ENCODE data around the gene C1QTNF1.

C1QTNF1 gene

GRCh38 chr17:79082311-79083190 lies 58.6 kb downstream of the C1QTNF1 start:
- DNase-seq: peak; percentile 60

GRCh38 chr17:79083191-79083971 lies 59.4 kb downstream of the C1QTNF1 start:
- no peak for DNase-seq

- no peak for DNase-seq
Observed at GRCh38 chr17:79084291-79085153, 60.6 kb downstream of the C1QTNF1 start.

- no peak for DNase-seq
Observed at GRCh38 chr17:79085154-79085920, 61.4 kb downstream of the C1QTNF1 start.

- DNase-seq: no peak
Observed at GRCh38 chr17:79085921-79086551, 62.1 kb downstream of the C1QTNF1 start.

GRCh38 chr17:79086609-79087427 lies 62.8 kb downstream of the C1QTNF1 start:
- no peak for DNase-seq

GRCh38 chr17:79087428-79088143 lies 63.6 kb downstream of the C1QTNF1 start:
- peak; percentile 79 for DNase-seq

- no peak for DNase-seq
Observed at GRCh38 chr17:79088247-79088996, 64.5 kb downstream of the C1QTNF1 start.

- no peak for DNase-seq
Observed at GRCh38 chr17:79088997-79089328, 65.0 kb downstream of the C1QTNF1 start.

GRCh38 chr17:79089720-79090442 lies 65.9 kb downstream of the C1QTNF1 start:
- no peak for DNase-seq

- peak; percentile 15 for DNase-seq
Observed at GRCh38 chr17:79090443-79091225, 66.7 kb downstream of the C1QTNF1 start.

GRCh38 chr17:79091226-79091670 lies 67.3 kb downstream of the C1QTNF1 start:
- no peak for DNase-seq

- DNase-seq: no peak
Observed at GRCh38 chr17:79092567-79092966, 68.6 kb downstream of the C1QTNF1 start.

GRCh38 chr17:79093270-79093669 lies 69.3 kb downstream of the C1QTNF1 start:
- DNase-seq: peak; percentile 18

GRCh38 chr17:79094261-79094660 lies 70.3 kb downstream of the C1QTNF1 start:
- no peak for DNase-seq

- no peak for DNase-seq
Observed at GRCh38 chr17:79095345-79096055, 71.5 kb downstream of the C1QTNF1 start.

GRCh38 chr17:79096477-79096876 lies 72.5 kb downstream of the C1QTNF1 start:
- no peak for DNase-seq

All from hematopoietic multipotent progenitor cell treated with erythropoietin and hydrocortisone succinate and interleukin-3 and kit ligand, for 4 days (in vitro differentiated cells).